ENCODE data around the gene MAEL.

The MAEL gene

DNA sequence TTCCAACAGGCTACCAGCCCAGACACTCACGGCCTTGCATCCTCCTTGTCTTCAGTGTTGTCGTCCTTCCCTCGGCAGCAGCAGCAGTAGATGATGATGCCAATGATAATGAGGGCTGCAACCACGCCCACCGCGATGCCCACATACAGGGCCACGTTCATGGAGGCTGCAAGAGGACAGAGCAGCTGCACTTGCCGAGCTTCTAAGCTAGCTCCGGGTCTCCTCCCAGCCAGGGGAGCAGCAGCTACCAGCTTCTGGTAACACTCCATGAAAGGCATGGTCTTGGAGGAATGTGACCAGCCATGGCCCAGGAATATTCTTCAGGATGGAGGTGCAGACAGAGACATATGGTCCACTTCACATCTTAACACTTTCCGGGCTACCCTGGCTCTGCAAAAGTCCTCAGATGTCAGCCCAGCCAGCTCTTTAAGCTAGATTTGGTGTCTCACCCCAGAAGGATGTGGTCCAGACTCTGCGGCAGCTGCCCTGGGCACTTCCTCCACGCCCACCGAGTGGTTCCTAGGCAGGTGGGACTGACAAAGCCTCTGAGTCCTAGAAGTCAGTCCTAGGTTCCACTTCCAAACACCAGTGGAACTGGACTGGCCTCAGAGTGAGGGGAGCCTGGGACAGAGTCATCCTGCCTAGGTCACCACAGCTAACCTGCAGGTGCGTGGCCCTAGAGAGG lies 66.0 kb downstream of the MAEL start:
- Mint-ChIP-seq H3K4me3 (no peak overlapping the region), H3K4me1 (ENCODE audit: low read depth) (peaks cover 7% of the 10 kb centered on the region), H3K27me3 (ENCODE audit: low read depth) (no peaks in the 10 kb centered on the region), H3K36me3 (ENCODE audit: low read depth) (no peaks in the 10 kb centered on the region), H3K27ac (no peak overlapping the region), H3K9me3 (no peaks in the 10 kb centered on the region)
- no peak for DNase-seq (ENCODE audit: low spot score)

- no peaks in the 10 kb centered on the region for H3K36me3 Mint-ChIP-seq (ENCODE audit: low read depth)
- H3K27ac Mint-ChIP-seq: no peak overlapping the region
- peaks cover 7% of the 10 kb centered on the region for H3K4me1 Mint-ChIP-seq (ENCODE audit: low read depth)
- H3K27me3 Mint-ChIP-seq (ENCODE audit: low read depth): no peaks in the 10 kb centered on the region
- no peaks in the 10 kb centered on the region for H3K9me3 Mint-ChIP-seq
- DNase-seq (ENCODE audit: low spot score): no peak
- H3K4me3 Mint-ChIP-seq: no peak overlapping the region
Measured at GRCh38 chr1:167056529-167057231, 67.6 kb downstream of the MAEL start.

DNA sequence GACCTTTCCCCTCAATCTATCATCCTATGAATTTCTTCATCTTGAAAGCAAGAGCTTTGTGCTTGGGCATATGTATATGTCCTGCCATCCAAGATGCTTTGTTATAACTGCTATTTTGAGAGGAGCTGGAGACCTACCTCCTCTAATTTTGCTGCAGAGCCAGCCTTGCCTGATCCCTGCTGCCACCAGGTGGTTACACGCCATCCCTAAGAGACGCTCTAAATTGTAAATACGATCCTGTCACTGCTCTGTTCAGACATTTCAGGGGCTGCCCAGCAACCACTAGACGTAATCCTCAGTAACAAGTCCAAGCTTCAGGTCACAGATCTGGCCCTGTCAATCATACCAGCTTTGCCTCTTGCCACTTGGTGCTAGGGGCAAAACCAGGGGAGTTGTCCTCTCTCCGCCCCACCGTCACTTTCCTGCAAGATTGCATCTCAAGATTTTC lies 68.2 kb downstream of the MAEL start:
- peak; percentile 23 for DNase-seq (ENCODE audit: low spot score)
- Mint-ChIP-seq H3K4me1 (ENCODE audit: low read depth) (peaks cover 7% of the 10 kb centered on the region), H3K4me3 (no peak overlapping the region), H3K9me3 (no peaks in the 10 kb centered on the region), H3K27me3 (ENCODE audit: low read depth) (no peaks in the 10 kb centered on the region), H3K36me3 (ENCODE audit: low read depth) (no peaks in the 10 kb centered on the region), H3K27ac (no peak overlapping the region)

- Mint-ChIP-seq H3K4me3 (no peak overlapping the region), H3K9me3 (no peaks in the 10 kb centered on the region), H3K36me3 (ENCODE audit: low read depth) (no peaks in the 10 kb centered on the region), H3K4me1 (ENCODE audit: low read depth) (peaks cover 7% of the 10 kb centered on the region), H3K27me3 (ENCODE audit: low read depth) (no peaks in the 10 kb centered on the region), H3K27ac (no peak overlapping the region)
- peak; percentile 59 for DNase-seq (ENCODE audit: low spot score)
Measured at GRCh38 chr1:167059045-167059808, 70.1 kb downstream of the MAEL start.

- DNase-seq (ENCODE audit: low spot score): no peak
- H3K27ac Mint-ChIP-seq: no peak overlapping the region
- H3K4me1 Mint-ChIP-seq (ENCODE audit: low read depth): peaks cover 7% of the 10 kb centered on the region
- H3K4me3 Mint-ChIP-seq: no peak overlapping the region
- no peaks in the 10 kb centered on the region for H3K36me3 Mint-ChIP-seq (ENCODE audit: low read depth)
- no peaks in the 10 kb centered on the region for H3K9me3 Mint-ChIP-seq
- no peaks in the 10 kb centered on the region for H3K27me3 Mint-ChIP-seq (ENCODE audit: low read depth)
Measured at GRCh38 chr1:167059809-167060107, 70.7 kb downstream of the MAEL start.

GRCh38 chr1:167060141-167061072 lies 71.3 kb downstream of the MAEL start:
- Mint-ChIP-seq H3K4me1 (ENCODE audit: low read depth) (peaks cover 7% of the 10 kb centered on the region), H3K4me3 (no peak overlapping the region), H3K27me3 (ENCODE audit: low read depth) (no peaks in the 10 kb centered on the region), H3K27ac (no peak overlapping the region), H3K36me3 (ENCODE audit: low read depth) (no peaks in the 10 kb centered on the region), H3K9me3 (no peaks in the 10 kb centered on the region)
- no peak for DNase-seq (ENCODE audit: low spot score)

GRCh38 chr1:167061073-167061464 lies 72.0 kb downstream of the MAEL start:
- Mint-ChIP-seq H3K27me3 (ENCODE audit: low read depth) (no peaks in the 10 kb centered on the region), H3K4me3 (no peak overlapping the region), H3K36me3 (ENCODE audit: low read depth) (no peaks in the 10 kb centered on the region), H3K27ac (no peak overlapping the region), H3K4me1 (ENCODE audit: low read depth) (peaks cover 7% of the 10 kb centered on the region), H3K9me3 (no peaks in the 10 kb centered on the region)
- no peak for DNase-seq (ENCODE audit: low spot score)

DNA sequence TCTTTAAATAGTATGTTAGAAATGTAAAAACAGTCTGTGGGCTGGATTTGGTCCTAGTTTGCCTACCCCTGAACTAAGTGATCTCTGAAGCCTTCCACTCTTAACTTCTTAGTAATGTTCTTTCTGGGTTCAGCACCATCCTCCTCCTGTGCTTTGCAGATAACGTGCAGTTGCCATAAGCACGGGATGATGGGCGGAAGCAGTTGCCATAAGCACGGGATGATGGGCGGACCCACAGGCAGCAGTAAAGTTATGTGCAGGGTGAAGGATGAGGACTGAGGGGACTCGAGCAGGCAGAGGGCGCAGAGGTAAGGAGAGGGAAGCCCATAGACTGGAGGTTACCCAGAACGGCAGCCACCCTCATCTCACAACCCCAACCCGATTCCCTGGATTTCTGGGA lies 75.5 kb downstream of the MAEL start:
- H3K27me3 Mint-ChIP-seq (ENCODE audit: low read depth): no peaks in the 10 kb centered on the region
- peaks cover 1% of the 10 kb centered on the region for H3K4me1 Mint-ChIP-seq (ENCODE audit: low read depth)
- H3K4me3 Mint-ChIP-seq: no peak overlapping the region
- DNase-seq (ENCODE audit: low spot score): no peak
- no peaks in the 10 kb centered on the region for H3K36me3 Mint-ChIP-seq (ENCODE audit: low read depth)
- no peak overlapping the region for H3K27ac Mint-ChIP-seq
- H3K9me3 Mint-ChIP-seq: no peaks in the 10 kb centered on the region

DNA sequence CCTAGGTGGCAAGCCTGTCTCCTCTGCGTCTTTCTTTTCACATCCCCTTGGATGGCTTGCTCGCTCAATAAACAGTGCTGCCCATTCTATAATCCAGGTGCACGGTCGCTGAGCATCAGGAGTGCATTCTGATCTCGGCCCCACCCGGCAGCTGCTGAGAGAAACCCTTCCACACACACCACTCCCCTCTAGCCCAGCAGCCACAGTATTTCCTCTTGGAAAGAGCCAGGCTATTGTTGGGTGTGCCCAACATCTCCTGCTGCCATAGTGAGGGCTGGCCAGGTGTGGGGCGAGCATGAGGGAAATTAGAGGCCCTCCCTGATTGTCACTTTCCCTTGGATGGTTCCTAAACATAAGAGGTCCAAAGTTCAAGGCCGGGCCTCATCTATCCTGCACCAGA lies 76.4 kb downstream of the MAEL start:
- no peak for DNase-seq (ENCODE audit: low spot score)
- Mint-ChIP-seq H3K4me3 (no peak overlapping the region), H3K36me3 (ENCODE audit: low read depth) (no peaks in the 10 kb centered on the region), H3K4me1 (ENCODE audit: low read depth) (peaks cover 1% of the 10 kb centered on the region), H3K27ac (no peak overlapping the region), H3K9me3 (no peaks in the 10 kb centered on the region), H3K27me3 (ENCODE audit: low read depth) (no peaks in the 10 kb centered on the region)

DNA sequence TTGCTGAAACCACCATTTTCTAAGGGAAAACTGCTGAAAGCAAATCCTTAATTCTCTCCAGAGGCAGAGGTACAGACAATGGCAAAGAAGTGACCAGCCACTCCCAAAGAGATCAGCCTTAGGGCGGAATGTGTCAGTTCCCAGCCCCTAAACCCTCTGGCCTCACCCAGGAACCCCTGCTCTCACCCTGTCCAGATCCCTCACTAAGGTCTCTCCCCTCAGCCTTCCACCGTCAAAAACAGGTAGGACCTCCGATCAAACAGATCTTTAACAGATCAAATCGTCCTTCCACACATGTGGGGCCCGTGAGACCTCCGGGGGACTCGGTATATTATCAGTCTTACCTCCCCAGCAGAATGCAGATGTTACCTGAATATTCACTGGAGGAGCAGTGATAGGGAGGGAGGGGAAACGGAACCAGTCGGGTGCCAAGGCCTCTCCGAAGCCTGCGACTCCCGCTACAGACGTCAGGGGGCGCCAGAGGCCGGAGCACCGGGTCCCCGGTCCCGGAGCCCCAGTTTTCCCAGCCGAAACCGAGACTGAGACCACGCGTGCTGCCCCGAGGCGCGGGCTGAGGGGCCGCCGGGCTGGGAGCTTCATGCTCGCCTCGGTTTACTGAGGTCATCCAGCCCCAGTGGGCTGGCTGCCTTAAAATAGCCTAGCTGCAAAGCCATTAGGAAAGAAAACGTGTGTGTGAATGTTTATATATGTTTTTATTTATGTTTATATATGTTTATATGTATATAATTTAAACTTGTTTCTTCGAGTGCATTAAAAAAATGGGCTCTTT lies 77.4 kb downstream of the MAEL start:
- Mint-ChIP-seq H3K9me3 (no peaks in the 10 kb centered on the region), H3K27me3 (ENCODE audit: low read depth) (no peaks in the 10 kb centered on the region), H3K36me3 (ENCODE audit: low read depth) (no peaks in the 10 kb centered on the region), H3K4me1 (ENCODE audit: low read depth) (peaks cover 1% of the 10 kb centered on the region), H3K27ac (no peak overlapping the region), H3K4me3 (peak overlapping the region; percentile 38)
- peak; percentile 66 for DNase-seq (ENCODE audit: low spot score)

- Mint-ChIP-seq H3K27ac (no peak overlapping the region), H3K27me3 (ENCODE audit: low read depth) (no peaks in the 10 kb centered on the region), H3K4me1 (ENCODE audit: low read depth) (peaks cover 1% of the 10 kb centered on the region), H3K36me3 (ENCODE audit: low read depth) (no peaks in the 10 kb centered on the region), H3K9me3 (no peaks in the 10 kb centered on the region), H3K4me3 (no peak overlapping the region)
- DNase-seq (ENCODE audit: low spot score): no peak
Measured at GRCh38 chr1:167067904-167068303, 78.8 kb downstream of the MAEL start.

GRCh38 chr1:167068761-167069160 lies 79.7 kb downstream of the MAEL start:
- Mint-ChIP-seq H3K4me1 (ENCODE audit: low read depth) (peaks cover 1% of the 10 kb centered on the region), H3K27ac (no peak overlapping the region), H3K9me3 (no peaks in the 10 kb centered on the region), H3K36me3 (ENCODE audit: low read depth) (no peaks in the 10 kb centered on the region), H3K27me3 (ENCODE audit: low read depth) (no peaks in the 10 kb centered on the region), H3K4me3 (no peak overlapping the region)
- DNase-seq (ENCODE audit: low spot score): no peak

DNA sequence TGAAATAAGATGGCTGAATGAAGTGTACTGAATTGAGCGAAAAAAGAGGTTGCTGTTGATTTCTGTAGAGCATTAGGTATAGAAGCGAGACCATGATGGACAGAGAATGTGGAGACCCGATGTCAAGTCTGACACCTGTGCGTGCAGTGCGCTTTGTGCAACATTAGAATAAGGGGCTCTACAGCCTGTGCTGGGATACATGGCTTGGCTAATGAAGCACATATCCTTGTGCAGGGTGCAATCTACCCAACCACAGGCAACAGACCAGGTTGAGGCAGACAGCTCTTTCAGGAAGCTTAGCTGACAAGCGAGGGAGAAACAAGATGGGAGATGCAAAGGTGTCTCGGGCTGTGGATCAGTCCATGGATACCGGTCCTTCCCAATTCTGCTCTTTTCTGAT lies 82.2 kb downstream of the MAEL start:
- Mint-ChIP-seq H3K4me1 (ENCODE audit: low read depth) (peaks cover 10% of the 10 kb centered on the region), H3K27me3 (ENCODE audit: low read depth) (no peaks in the 10 kb centered on the region), H3K9me3 (no peaks in the 10 kb centered on the region), H3K36me3 (ENCODE audit: low read depth) (no peaks in the 10 kb centered on the region), H3K4me3 (no peak overlapping the region), H3K27ac (no peak overlapping the region)
- no peak for DNase-seq (ENCODE audit: low spot score)

All from T-helper 2 cell treated with Interferon-gamma antibody and Interleukin-4, amounts not matched to agents 5 μg/mL and 100 μg/mL, for 36 hours (primary cell).